Measurements from ENCODE around the gene TRAPPC12.

The TRAPPC12 gene

DNA sequence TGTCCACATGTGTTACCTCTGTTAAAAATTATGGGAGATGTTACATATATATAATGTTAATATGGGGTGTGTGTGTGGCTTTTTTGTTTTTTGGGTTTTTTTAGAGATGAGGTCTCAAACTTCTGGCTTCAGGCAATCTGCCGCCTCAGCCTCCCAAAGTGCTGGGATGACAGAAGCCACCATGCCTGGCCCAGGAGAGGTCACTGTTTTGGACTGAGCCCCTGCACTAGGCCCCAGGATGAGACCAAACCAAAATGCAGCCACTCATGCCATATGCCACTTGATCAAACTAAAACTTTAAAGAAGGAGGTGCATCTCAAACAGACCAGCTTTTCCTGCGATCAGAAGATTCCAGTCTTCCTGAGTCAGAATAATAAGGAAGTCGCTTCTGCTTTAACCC, 137.3 kb downstream of the TRAPPC12 start:
- no peak for DNase-seq

DNA sequence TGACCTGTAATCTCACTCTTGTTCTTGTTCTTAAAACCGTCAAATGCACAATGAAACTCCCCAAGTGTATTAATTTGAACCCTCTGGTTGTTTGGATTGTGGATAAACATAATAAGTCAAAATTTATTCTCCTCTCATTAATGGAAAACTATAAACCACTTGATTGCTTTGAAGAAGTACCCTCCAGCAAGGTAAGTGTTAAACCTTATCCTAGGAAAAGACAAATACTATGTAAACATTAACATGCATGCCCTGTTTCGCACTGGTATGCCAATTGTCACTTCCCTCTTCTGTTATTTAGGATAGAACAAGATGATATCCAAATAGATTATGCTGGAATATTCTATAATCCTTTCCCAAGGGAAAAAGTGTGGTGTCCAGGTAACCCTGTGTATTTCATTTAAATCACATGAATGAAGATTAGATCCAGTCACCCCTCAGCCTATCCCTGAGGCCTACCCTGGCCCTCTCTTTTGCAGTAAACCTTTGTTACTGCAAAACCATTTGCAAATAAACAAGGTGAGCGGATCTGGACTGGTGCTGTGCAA, 138.5 kb downstream of the TRAPPC12 start:
- DNase-seq, result no peak

- peak; percentile 87 to 97 for DNase-seq
Measured at GRCh38 chr2:3518496-3519254, 139.2 kb downstream of the TRAPPC12 start.

DNA sequence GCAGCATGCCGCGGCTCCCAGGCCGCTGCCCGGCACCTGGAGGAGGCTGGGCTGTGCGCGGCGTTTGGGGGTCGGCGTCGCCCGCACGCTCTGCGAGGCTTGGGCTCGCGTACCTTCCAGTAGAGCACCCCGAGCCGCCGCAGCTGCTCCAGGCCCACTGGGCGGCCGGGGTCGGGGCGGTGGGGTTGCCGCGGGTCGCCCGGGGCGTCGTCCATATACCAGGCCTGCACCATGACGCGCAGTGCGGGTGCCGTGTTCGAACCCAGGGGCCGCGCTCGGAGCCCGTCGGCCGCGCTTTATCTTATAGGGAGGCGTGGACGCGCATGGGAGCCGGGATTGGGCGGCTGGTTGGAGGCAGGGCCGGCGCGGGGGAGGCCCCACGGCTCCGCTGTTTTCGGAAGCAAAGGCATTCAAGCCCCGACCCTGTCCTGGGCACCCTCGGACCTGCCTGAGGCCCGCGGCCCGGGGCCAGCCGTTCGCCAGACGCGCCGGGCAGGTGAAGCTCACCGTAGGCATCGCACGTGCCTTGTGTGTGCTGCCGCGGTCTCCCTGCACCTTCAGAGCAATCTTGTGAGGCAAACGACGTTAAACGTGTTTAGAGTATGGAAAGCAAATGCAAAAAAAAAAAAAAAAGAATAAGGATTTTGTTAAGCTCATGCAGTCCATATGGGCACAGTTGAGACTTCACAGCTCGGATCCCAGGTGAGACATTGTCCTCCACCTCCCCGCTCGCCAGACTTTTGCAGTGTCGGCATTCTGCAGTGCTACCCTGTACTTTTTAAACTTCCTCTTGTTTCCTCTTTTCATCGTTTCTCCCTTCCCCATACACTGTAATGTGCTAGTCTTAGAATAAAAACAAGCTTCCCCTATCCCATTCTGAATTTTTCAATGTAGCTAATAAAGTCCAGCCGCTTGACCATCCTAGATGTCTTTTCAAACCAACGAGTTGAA, 140.0 kb downstream of the TRAPPC12 start, which contains the start of gene ADI1:
ADI1 (minus strand) TSS at position 277 of the 951 bp plus-strand sequence; CDS start at position 233, 44 bp downstream.
- peak; percentile 13 to 68 for DNase-seq

DNA sequence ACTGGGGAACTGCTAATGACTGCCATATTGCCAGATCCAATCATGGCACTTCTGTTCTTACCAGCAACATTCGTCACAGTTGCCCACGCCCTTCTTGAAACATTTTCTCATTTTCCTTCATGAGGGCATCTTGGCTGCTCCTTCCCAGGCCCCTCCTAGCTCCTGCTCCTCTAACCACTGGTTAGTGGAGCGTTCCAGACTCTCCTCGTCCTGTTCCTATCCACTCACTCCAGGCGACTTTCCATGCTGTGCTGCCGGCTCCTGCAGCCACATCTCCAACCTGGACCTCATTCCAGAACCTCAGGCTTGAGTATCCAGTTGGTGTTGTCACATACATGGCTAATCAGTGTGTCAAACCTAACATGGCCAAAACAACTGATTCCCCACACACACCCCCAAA, 141.1 kb downstream of the TRAPPC12 start:
- DNase-seq, result no peak

DNA sequence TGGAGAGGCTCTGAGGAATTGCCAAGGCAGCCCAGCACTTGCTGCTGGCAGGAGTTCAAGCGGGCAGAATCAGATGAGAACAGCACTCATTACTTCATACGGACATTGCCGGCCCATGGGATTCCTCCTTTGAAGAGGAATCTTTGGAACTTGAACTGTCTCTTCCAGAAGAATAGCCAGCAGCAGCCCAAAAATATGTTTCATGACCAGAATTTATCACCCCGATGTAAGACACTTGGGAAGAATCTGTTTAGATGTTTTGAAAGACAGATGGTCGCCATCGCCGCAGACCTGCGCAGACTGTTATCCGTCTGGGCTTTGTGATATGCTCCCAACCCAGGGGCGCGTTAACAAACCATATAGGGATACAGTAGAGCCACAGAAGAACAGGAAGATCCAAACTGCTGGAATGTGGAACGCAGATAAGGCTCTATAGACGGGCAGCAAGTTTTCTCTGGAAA, 143.5 kb downstream of the TRAPPC12 start:
- no peak for DNase-seq

- DNase-seq, result no peak
Measured at GRCh38 chr2:3523551-3524041, 144.1 kb downstream of the TRAPPC12 start.

DNA sequence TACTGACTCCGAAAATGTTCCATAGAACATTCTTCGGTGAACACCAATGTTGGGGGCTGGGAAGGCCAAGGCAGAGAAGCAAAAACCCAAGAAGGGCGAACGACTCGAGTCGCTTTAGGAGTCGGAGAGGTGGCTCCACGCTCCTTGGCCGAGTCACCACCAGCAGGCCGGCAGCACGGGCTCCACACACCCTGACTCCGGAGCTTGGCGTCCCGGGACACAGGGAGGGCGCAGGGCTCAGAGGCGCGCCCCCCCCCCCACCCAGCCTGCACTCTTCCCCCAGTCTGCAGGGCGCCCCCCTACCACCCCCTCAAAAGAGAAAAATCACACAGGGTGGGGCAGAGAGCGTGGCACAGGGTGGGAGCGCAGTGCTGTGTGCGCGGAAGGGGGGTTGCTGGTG, 147.4 kb downstream of the TRAPPC12 start:
- DNase-seq, result no peak

GRCh38 chr2:3527886-3528785, 148.6 kb downstream of the TRAPPC12 start:
- DNase-seq, result no peak
